SK-N-MC (cell line): ENCODE measurements around the gene HDHD2.

Experiments
- DNase-seq: peaks from one replicate; pipeline ENCODE4 v3.0.0-alpha.2; 2011; ENCODE audit warnings: low read depth, low spot score
- H3K27ac ChIP-seq: fragments of 200-600 bp; sonication (generic); 2 replicates; pipeline ENCODE4 v1.5.1; 2016; ENCODE audit warnings: mixed run types
- H3K36me3 ChIP-seq: fragments of 200-600 bp; sonication (generic); 2 replicates; pipeline ENCODE4 v1.6.1; 2017; ENCODE audit warnings: antibody characterized with exemption, low read length, mixed read lengths; ENCODE audit not compliant: insufficient read depth
- H3K4me3 ChIP-seq: fragments of 200-600 bp; sonication (generic); 2 replicates; pipeline ENCODE4 v1.5.1; 2016
- H3K9ac ChIP-seq: fragments of 200-600 bp; sonication (generic); 2 replicates; pipeline ENCODE4 v1.8.0; 2017; ENCODE audit warnings: mixed run types, mixed read lengths; ENCODE audit not compliant: insufficient read length
- H3K9me3 ChIP-seq: fragments of 200-600 bp; sonication (generic); 2 replicates; pipeline ENCODE4 v1.6.1; 2017; ENCODE audit warnings: low read depth, mild to moderate bottlenecking, antibody characterized with exemption, low read length, moderate library complexity, mixed read lengths
- EZH2 ChIP-seq: fragments of 200-600 bp; sonication (generic); IDR thresholded peaks from one replicate; pipeline ENCODE4 v1.6.1; 2017; ENCODE audit warnings: antibody characterized with exemption
- FOXP2 ChIP-seq: optimal IDR thresholded peaks from 2 replicates; pipeline ENCODE3; 2011; ENCODE audit warnings: mild to moderate bottlenecking, moderate library complexity; ENCODE audit not compliant: insufficient read depth; ENCODE audit errors: extremely low read length, control extremely low read depth
- POLR2AphosphoS5 ChIP-seq: IDR thresholded peaks from 2 replicates; pipeline ENCODE4 v1.6.1; 2012; ENCODE audit warnings: mild to moderate bottlenecking, low read depth, low read length, borderline replicate concordance

HDHD2 gene

DNA sequence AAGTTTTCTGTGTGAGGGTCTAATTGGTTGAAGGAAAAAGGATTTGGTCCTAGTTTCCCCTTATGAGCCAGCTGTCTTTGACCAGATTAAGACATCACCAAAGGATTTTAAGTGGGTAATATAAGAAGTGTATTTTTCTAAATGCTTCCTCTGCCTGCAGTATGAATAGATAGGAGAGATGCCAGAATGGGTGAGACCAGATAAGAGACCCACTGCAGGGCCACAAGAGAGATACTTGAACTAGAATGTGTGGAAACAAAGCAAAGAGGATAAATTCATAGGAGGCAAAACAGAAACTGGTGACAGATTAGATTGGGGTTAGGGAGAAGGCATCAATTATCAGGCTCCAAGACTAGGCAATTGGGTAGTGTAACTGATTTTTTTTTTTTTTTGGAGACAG is 1.1 kb upstream of the HDHD2 start:
- Histone ChIP-seq H3K9ac (peak overlapping the region; percentile 94), H3K27ac (no peak overlapping the region), H3K4me3 (peak overlapping the region; percentile 92), H3K36me3 (peaks cover 18% of the 10 kb centered on the region), H3K9me3 (no peaks in the 10 kb centered on the region)
- no peak for DNase-seq
- no peak for TF ChIP-seq FOXP2
- TF ChIP-seq POLR2AphosphoS5 = no peak
- TF ChIP-seq EZH2 = no peak

DNA sequence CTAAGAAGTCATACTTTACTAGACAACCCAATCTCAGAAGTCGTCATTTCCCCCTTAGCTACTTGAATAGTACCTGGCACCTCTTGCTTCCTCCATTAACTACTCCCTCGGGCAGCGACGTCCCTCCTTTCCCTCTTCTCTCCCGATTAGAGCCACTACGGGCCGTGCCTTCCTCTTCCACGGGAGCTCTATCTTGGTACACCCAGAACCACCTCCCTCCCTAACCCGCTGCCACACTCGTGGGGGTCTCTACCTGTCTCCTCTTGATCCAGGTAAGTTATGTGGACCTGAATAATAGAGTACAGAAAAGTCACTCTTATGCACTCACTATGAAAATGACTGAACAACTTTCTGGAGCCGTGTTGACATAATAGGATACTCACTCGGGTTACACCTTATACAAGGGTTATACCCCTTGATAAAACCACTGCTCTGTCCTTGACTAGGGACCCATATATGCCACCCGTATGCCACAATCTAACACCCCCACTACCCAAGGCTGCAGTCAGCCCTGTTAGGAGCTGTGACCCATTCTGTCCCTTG is 595 bp upstream of the HDHD2 start:
- H3K9ac ChIP-seq = peak overlapping the region; percentile 94
- 0 out of 2 replicates have a peak overlapping the region, but pooled peaks have one; percentile 75 for H3K27ac ChIP-seq
- H3K4me3 ChIP-seq = peak overlapping the region; percentile 92
- DNase-seq = no peak
- no peaks in the 10 kb centered on the region for H3K9me3 ChIP-seq
- H3K36me3 ChIP-seq = peaks cover 13% of the 10 kb centered on the region
- TF ChIP-seq EZH2 (no peak), FOXP2 (no peak), POLR2AphosphoS5 (no peak)

DNA sequence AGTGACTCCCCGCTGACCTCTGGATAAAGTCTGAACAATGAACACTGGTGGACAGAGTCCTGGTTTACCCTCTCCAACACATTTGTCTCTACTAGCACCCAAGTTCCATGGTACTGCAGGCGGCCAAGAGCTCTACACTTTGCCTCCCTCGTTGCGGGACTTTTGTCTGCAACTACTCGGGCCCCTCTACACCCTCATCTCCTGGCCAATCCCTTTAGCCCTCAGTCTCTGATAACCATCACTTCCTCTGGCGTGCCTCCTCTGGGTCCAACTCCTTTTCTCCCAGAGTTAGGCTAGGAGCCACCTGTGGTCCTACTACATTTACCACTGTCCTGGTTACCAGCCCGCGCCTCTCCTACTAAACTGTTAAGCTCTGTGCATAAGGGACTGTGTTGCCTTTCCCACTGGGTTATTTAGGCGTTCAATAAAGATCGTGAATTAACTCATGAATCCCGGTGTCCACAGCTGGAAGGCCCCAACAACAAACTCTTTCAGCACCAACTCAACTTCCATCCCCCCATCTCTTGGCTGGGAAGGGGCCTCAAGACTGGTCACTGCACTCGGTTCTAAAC is 757 bp downstream of the HDHD2 start:
- no peak for DNase-seq
- no peaks in the 10 kb centered on the region for H3K9me3 ChIP-seq
- peak overlapping the region; percentile 92 for H3K4me3 ChIP-seq
- H3K36me3 ChIP-seq = peaks cover 8% of the 10 kb centered on the region; the same call in 1 of the 2 replicates
- peak overlapping the region; percentile 94 for H3K9ac ChIP-seq
- no peak overlapping the region for H3K27ac ChIP-seq
- TF ChIP-seq FOXP2 (no peak), EZH2 (no peak), POLR2AphosphoS5 (no peak)

DNA sequence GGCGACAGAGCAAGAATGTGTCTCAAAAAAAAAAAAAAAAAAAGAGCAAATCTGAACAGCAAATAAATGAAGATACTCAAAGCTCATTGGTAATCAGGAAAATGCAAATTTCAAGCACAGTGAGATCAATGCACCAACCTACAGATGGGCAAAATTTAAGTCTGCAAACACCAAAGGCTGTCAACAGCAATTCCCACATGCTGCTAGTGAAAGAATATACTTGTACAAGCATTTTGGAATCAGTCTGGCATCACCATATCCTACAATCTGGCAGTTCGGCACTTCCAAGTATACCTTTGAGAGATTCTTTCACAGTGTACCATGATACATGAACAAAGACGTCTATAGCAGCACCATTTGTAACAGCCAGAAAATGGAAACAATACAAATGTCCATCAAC is 4.1 kb downstream of the HDHD2 start:
- H3K36me3 ChIP-seq = 0 out of 2 replicates have a peak, but pooled peaks cover 3% of the 10 kb centered on the region
- TF ChIP-seq EZH2 (no peak), POLR2AphosphoS5 (no peak), FOXP2 (no peak)
- no peak overlapping the region for H3K9ac ChIP-seq
- no peak for DNase-seq
- no peak overlapping the region for H3K4me3 ChIP-seq
- H3K27ac ChIP-seq = no peak overlapping the region
- no peaks in the 10 kb centered on the region for H3K9me3 ChIP-seq

DNA sequence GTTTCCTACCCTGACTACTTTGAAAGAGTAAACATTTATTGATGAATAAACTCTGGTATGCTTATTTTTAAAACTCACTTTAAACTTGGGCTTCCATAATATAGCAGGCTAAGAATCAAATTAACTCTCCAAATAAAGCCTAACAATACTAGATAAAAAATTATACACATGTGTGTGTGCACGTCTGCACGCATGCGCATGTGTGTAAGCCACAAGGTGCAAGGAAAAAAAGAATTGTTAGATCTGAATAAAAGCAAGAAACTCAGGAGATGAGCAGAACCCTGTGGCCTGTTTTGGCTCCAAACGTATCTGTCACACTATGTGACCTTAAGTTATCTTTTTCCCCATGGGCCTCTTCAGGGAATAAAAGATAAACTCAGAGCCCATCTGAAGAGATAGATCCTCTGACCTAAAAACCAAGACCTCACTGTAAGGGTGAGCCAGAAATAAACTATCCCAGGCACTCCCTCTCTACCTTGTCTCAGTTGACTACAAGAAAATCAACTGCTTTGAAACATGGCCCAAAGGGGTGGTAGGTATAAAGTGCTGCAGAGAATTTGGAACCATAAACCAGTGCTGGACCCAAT is 6.3 kb downstream of the HDHD2 start:
- H3K36me3 ChIP-seq = 0 out of 2 replicates have a peak, but pooled peaks cover 3% of the 10 kb centered on the region
- H3K27ac ChIP-seq = no peak overlapping the region
- no peaks in the 10 kb centered on the region for H3K9me3 ChIP-seq
- no peak for TF ChIP-seq POLR2AphosphoS5
- TF ChIP-seq FOXP2 = no peak
- no peak for TF ChIP-seq EZH2
- no peak overlapping the region for H3K4me3 ChIP-seq
- H3K9ac ChIP-seq = no peak overlapping the region
- DNase-seq = no peak

- DNase-seq = no peak
- H3K36me3 ChIP-seq = 0 out of 2 replicates have a peak, but pooled peaks cover 3% of the 10 kb centered on the region
- H3K4me3 ChIP-seq = no peak overlapping the region
- H3K9ac ChIP-seq = no peak overlapping the region
- no peaks in the 10 kb centered on the region for H3K9me3 ChIP-seq
- no peak overlapping the region for H3K27ac ChIP-seq
- TF ChIP-seq EZH2 (no peak), FOXP2 (no peak), POLR2AphosphoS5 (no peak)
Observed at GRCh38 chr18:47143153-47143552, 7.1 kb downstream of the HDHD2 start.

- no peak for DNase-seq
- TF ChIP-seq FOXP2 = no peak
- TF ChIP-seq EZH2 = no peak
- no peak for TF ChIP-seq POLR2AphosphoS5
- no peaks in the 10 kb centered on the region for H3K9me3 ChIP-seq
- no peak overlapping the region for H3K4me3 ChIP-seq
- H3K9ac ChIP-seq = no peak overlapping the region
- H3K27ac ChIP-seq = no peak overlapping the region
- H3K36me3 ChIP-seq = peaks cover 3% of the 10 kb centered on the region
Observed at GRCh38 chr18:47141289-47141688, 9.0 kb downstream of the HDHD2 start.

GRCh38 chr18:47121146-47121545 is 29.2 kb downstream of the HDHD2 start:
- H3K9ac ChIP-seq = no peak overlapping the region
- H3K4me3 ChIP-seq = no peak overlapping the region
- TF ChIP-seq POLR2AphosphoS5 (no peak), FOXP2 (no peak), EZH2 (no peak)
- no peaks in the 10 kb centered on the region for H3K9me3 ChIP-seq
- no peak for DNase-seq
- H3K27ac ChIP-seq = no peak overlapping the region
- no peaks in the 10 kb centered on the region for H3K36me3 ChIP-seq
